DOHH2 (cell line): Measurements from ENCODE around the gene AFMID.

Experiments
- EZH2phosphoT487 ChIP-seq: fragments of 200-600 bp; sonication (generic); IDR thresholded peaks from 2 replicates; pipeline ENCODE4 v1.6.1; 2017; ENCODE audit warnings: borderline replicate concordance, mild to moderate bottlenecking, antibody characterized with exemption, low read length, moderate library complexity, mixed read lengths
- TF ChIP-seq, protein P1 (sequence below): fragments of 200-600 bp; sonication (generic); IDR thresholded peaks from one replicate; pipeline ENCODE4 v1.5.1; 2014; ENCODE audit warnings: antibody characterized with exemption, mild to moderate bottlenecking, low read depth, low read length; ENCODE audit not compliant: poor library complexity, severe bottlenecking

- TF ChIP-seq, protein P1, sequence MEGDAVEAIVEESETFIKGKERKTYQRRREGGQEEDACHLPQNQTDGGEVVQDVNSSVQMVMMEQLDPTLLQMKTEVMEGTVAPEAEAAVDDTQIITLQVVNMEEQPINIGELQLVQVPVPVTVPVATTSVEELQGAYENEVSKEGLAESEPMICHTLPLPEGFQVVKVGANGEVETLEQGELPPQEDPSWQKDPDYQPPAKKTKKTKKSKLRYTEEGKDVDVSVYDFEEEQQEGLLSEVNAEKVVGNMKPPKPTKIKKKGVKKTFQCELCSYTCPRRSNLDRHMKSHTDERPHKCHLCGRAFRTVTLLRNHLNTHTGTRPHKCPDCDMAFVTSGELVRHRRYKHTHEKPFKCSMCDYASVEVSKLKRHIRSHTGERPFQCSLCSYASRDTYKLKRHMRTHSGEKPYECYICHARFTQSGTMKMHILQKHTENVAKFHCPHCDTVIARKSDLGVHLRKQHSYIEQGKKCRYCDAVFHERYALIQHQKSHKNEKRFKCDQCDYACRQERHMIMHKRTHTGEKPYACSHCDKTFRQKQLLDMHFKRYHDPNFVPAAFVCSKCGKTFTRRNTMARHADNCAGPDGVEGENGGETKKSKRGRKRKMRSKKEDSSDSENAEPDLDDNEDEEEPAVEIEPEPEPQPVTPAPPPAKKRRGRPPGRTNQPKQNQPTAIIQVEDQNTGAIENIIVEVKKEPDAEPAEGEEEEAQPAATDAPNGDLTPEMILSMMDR, result no peak
- no peak for TF ChIP-seq EZH2phosphoT487
These were observed 38.1 kb downstream of the AFMID start for GRCh38 chr17:78225088-78225865.
